Sigmoid colon (tissue), 4 donors: Measurements from ENCODE around the gene KIRREL3.

Experiments
- CTCF ChIP-seq, 4 experiments: fragments of 450-650 bp in 3 of 4; fragments of 200-600 bp in 1 of 4; IDR thresholded peaks; one replicate each; pipeline ENCODE4 v1.5.1; 2016 to 2019; ENCODE audit warnings: antibody characterized with exemption in 4 of 4, mild to moderate bottlenecking in 3 of 4, moderate library complexity in 2 of 4
- POLR2AphosphoS5 ChIP-seq, 4 donors: sonication (generic); formaldehyde crosslinking; IDR thresholded peaks; one replicate each; pipeline ENCODE4 v1.6.1; 2017; ENCODE audit warnings: antibody characterized with exemption in 4 of 4

- TF ChIP-seq CTCF (IDR thresholded peaks at IDR 0.05), result no peak
- TF ChIP-seq POLR2AphosphoS5 (IDR thresholded peaks at IDR 0.05), result no peak
Measured at GRCh38 chr11:126378763-126379162, 621.8 kb downstream of the KIRREL3 start.
